Panc1 (cell line): ENCODE measurements around the gene SLC16A11. TPM values are rescaled to one million over a fixed set of nuclear protein-coding genes. Genes with fewer than 3 reads are reported as not detected.

Source experiments
- ATAC-seq: fragments of 200-7000 bp; cut with Tn5 transposase; 2 replicates; pipeline ENCODE4 v1.9.1; 2020; ENCODE audit warnings: mild to moderate bottlenecking, moderate library complexity
- BruUV-seq: library from RNA; stranded (reverse); fragments of 400-500 nt; replicated peaks from 2 replicates; lab custom pipeline; 2021; lab: Mats Ljungman, UMichigan
- CTCF ChIA-PET: fragments of 300-600 bp; sonication (Branson Sonifier 250); formaldehyde crosslinking; loops from one replicate; lab custom pipeline; 2022; ENCODE audit warnings: antibody characterized with exemption; lab: Charles Lee
- POLR2A ChIA-PET: fragments of 300-600 bp; sonication (Branson Sonifier 250); formaldehyde crosslinking; loops from one replicate; lab custom pipeline; 2022; ENCODE audit warnings: antibody characterized with exemption; lab: Charles Lee
- DNase-seq: peaks from one replicate; pipeline ENCODE4 v3.0.0-alpha.2; 2010; ENCODE audit warnings: low read depth, low spot score
- H3K27ac ChIP-seq: 2 replicates; pipeline ENCODE4 v1.5.1; 2011; ENCODE audit warnings: mild to moderate bottlenecking, low read length, inconsistent platforms
- H3K27me3 ChIP-seq: fragments of 200-500 bp; sonication (Bioruptor generic); 2 replicates; pipeline ENCODE4 v1.6.0; 2014; ENCODE audit warnings: low read length, inconsistent platforms; ENCODE audit not compliant: control insufficient read depth, insufficient read depth
- H3K36me3 ChIP-seq: fragments of 200-500 bp; sonication (Bioruptor generic); 2 replicates; pipeline ENCODE4 v1.5.1; 2014; ENCODE audit warnings: inconsistent platforms, mild to moderate bottlenecking, low read length, moderate library complexity; ENCODE audit not compliant: control insufficient read depth, insufficient read depth
- H3K4me1 ChIP-seq: 2 replicates; pipeline ENCODE4 v1.5.1; 2011; ENCODE audit warnings: inconsistent platforms, mild to moderate bottlenecking, low read length, moderate library complexity; ENCODE audit not compliant: control insufficient read depth, insufficient read depth
- H3K4me3 ChIP-seq, 2 experiments: 2 replicates each; pipeline ENCODE4 v1.5.1; 2011 to 2012; ENCODE audit warnings: low read depth in 2 of 2, low read length in 2 of 2, mild to moderate bottlenecking in 2 of 2, inconsistent platforms in 1 of 2, moderate library complexity in 1 of 2
- H3K9me3 ChIP-seq: fragments of 200-500 bp; sonication (Bioruptor generic); 2 replicates; pipeline ENCODE4 v1.5.1; 2014; ENCODE audit warnings: low read depth, mild to moderate bottlenecking, inconsistent platforms, low read length, moderate library complexity; ENCODE audit not compliant: control insufficient read depth, insufficient read depth
- CTCF ChIP-seq: fragments of 450-650 bp; IDR thresholded peaks from 2 replicates; pipeline ENCODE4 v1.5.1; 2017; ENCODE audit warnings: mild to moderate bottlenecking
- POLR2AphosphoS5 ChIP-seq: IDR thresholded peaks from 2 replicates; pipeline ENCODE4 v1.6.1; 2012; ENCODE audit warnings: mild to moderate bottlenecking, low read depth, low read length, moderate library complexity
- REST ChIP-seq, 2 experiments: IDR thresholded peaks; 2 replicates each; pipeline ENCODE4 v1.6.1; 2011 to 2012; ENCODE audit warnings: low read depth in 2 of 2, control low read depth in 1 of 2, low read length in 1 of 2, mild to moderate bottlenecking in 1 of 2, moderate library complexity in 1 of 2; ENCODE audit not compliant: insufficient read depth in 1 of 2
- SIN3A ChIP-seq: IDR thresholded peaks from 2 replicates; pipeline ENCODE4 v1.6.1; 2012; ENCODE audit warnings: low read depth, mild to moderate bottlenecking, low read length, moderate library complexity, borderline replicate concordance; ENCODE audit not compliant: insufficient read depth
- TCF7L2 ChIP-seq: IDR thresholded peaks from 2 replicates; pipeline ENCODE4 v1.6.1; 2011; ENCODE audit warnings: mild to moderate bottlenecking, low read depth, low read length, inconsistent platforms
- in situ Hi-C: cut with HindIII; loops from 2 replicates; pipeline ENCODE4 v1.10.0; 2016; ENCODE audit warnings: low sequenced_read_pairs, low pct_unique_long_range_greater_than_20kb
- intact Hi-C: fragments of 100-400 bp; cut with micrococcal nuclease; formaldehyde crosslinking; loops from one replicate; pipeline ENCODE4 v1.10.0; 2022; ENCODE audit not compliant: unreplicated experiment
- total RNA-seq: library from RNA; stranded (reverse); gene quantifications from one replicate; pipeline ENCODE4 v1.2.1, GENCODE V29; 2021; ENCODE audit not compliant: unreplicated experiment

The SLC16A11 gene
- total RNA-seq, 1 experiment from 2014 or later = not detected

- BruUV-seq = no TSS peak
These were observed 5.6 kb downstream of the SLC16A11 start for GRCh38 chr17:7038025-7038862.

More at GRCh38 chr17:7038025-7038862, 5.6 kb downstream of the SLC16A11 start:
- TF ChIP-seq CTCF = no peak; the same call in 1 of the 2 replicates
- no peak for TF ChIP-seq SIN3A
- no peak for TF ChIP-seq POLR2AphosphoS5
- TF ChIP-seq REST (IDR thresholded peaks at IDR 0.05; ENCODE audit: insufficient read depth in 1 of 2, low read depth in 2 of 2, low read length in 1 of 2) = no peak
- TF ChIP-seq TCF7L2 = no peak
- H3K4me3 ChIP-seq = no peak overlapping the region
- H3K27ac ChIP-seq = no peak overlapping the region
- in situ Hi-C loops = no loop called here
- CTCF ChIA-PET = no interaction called here
- no peak for DNase-seq
- no peaks in the 10 kb centered on the region for H3K27me3 ChIP-seq
- POLR2A ChIA-PET = no interaction called here
- intact Hi-C loops = no loop called here
- peaks cover 10% of the 10 kb centered on the region for H3K4me1 ChIP-seq
- H3K9me3 ChIP-seq = no peaks in the 10 kb centered on the region
- no peaks in the 10 kb centered on the region for H3K36me3 ChIP-seq
- no peak for ATAC-seq
